PFSK-1 (cell line): ENCODE data around the gene MEX3A.

ENCODE experiments used
- FOXP2 ChIP-seq: optimal IDR thresholded peaks from 2 replicates; pipeline ENCODE3; 2011; ENCODE audit warnings: borderline replicate concordance, control low read depth, inconsistent platforms; ENCODE audit not compliant: insufficient read depth; ENCODE audit errors: extremely low read length, extremely low read depth
- POLR2AphosphoS5 ChIP-seq: IDR thresholded peaks from 2 replicates; pipeline ENCODE4 v1.6.1; 2012; ENCODE audit warnings: low read depth, mild to moderate bottlenecking, control low read depth, low read length, moderate library complexity
- REST ChIP-seq, 2 experiments: IDR thresholded peaks; 2 replicates each; pipeline versions ENCODE4 v1.6.1 to v1.8.0; 2011 to 2012; ENCODE audit warnings: low read depth in 2 of 2, low read length in 2 of 2, control low read depth in 1 of 2, inconsistent platforms in 1 of 2, mild to moderate bottlenecking in 1 of 2, moderate library complexity in 1 of 2; ENCODE audit not compliant: insufficient read depth in 1 of 2
- SIN3A ChIP-seq: IDR thresholded peaks from 2 replicates; pipeline ENCODE4 v1.6.1; 2012; ENCODE audit warnings: mild to moderate bottlenecking, low read length, moderate library complexity, borderline replicate concordance; ENCODE audit not compliant: insufficient read depth
- TAF1 ChIP-seq: IDR thresholded peaks from 2 replicates; pipeline ENCODE4 v1.6.1; 2012; ENCODE audit warnings: low read length, control low read depth, borderline replicate concordance; ENCODE audit not compliant: insufficient read depth

GRCh38 chr1:156080241-156080862 lies 1.9 kb downstream of the MEX3A start:
- TF ChIP-seq TAF1 (no peak), POLR2AphosphoS5 (no peak), SIN3A (no peak), FOXP2 (no peak), REST (IDR thresholded peaks at IDR 0.05; ENCODE audit: insufficient read depth in 1 of 2, low read depth in 2 of 2, low read length in 2 of 2) (no peak)
